ENCODE measurements around the gene IGFBP6. TPM values are rescaled to one million over a fixed set of nuclear protein-coding genes. Genes with fewer than 3 reads are reported as not detected.

The IGFBP6 gene
- total and polyA plus RNA-seq, 7 donors, result 3.0 to 444 (median 133) TPM

DNA sequence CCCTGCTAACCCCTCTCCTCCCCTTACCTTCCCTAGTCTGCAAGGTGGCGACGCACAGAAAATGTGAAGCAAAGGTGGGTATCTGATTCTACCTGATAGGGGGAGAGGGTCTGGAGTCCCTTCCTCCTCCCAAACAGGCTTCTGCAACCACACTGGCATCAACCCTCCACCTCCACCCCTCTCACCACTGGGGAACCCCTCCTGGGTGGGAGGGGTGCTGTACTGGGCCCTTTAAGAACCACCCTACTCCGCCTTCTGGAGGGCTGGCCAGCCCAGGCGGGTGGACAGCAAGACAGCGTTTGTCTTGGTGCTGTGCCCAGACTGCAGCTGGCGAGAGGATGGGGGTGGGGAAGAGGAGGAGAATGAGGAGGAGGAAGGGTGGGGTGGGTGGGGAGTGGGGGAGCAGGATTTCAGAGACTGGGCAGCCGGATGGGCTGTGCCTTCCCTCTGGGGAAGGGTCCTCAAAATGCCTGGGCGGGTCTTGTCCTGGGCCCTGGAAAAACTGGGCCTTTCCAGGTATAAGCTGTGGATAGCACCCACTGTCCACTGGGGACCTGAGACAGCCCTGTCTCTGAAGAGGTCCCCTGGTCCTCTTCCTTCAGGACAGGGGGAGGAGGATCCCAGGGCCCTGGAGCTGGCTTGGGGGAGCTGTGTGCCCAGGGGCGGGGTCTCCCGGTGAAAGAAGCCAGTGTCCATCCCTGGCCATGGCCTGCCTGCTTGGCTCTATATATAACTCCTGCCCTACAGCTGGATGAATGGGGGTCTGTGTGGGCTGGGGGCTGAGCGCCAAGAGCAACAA, 44.8 kb upstream of the IGFBP6 start:
- intact Hi-C loops (cut with DNase I), result loop anchor here (5.0 kb wide), 1 partner anchor 450 kb away; the partner anchor contains the start of gene TARBP2
- 30 to 56% methylated on average over 11 of the region's 11 CpGs for WGBS, 2 donors
- peak; percentile 97 for DNase-seq

DNA sequence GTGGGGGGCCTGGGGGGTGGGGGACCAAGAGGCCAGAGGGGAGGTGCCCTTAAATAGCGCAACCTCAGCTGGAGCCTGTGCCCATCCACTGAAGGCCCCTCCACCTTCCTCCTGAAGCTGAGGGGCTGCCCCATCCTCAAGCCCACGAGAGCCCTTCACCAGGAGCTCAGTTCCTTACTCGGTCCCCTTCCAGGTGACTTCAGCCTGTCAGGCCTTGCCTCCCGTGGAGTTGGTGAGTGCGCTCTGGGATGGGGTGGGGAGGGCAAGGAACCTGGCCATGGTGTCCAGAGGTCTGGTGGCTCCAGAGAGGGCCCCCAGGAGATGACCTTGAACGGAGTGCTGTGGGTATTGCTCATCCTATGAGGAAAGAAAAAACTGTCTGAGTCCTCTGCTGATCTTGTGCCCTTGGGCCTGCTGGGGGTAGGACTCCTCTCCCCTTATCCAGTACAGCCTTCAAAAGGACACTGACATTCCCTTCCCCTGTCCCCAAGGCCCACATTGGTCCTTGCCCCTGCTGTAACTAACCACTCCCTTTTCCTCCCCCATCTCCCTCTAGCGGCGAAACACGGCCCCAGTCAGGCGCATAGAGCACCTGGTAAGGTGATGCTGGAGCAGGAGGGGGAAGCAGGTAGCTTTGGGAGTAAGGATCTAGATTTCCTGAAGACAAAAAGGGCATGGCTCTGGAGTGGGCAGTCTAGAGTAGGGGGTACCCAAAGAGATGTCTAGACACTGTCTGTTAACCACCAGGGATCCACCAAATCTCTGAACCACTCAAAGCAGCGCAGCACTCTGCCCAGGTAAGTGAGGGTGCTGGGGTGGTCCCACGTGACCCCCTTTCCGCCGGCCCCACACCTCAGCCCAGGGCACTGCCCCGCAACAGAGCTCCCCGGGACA, 44.0 kb upstream of the IGFBP6 start:
- no peaks in the 10 kb centered on the region for H3K9me3 ChIP-seq
- DNase-seq, result peak; percentile 83
- intact Hi-C loops (cut with DNase I), result loop anchor here (5.0 kb wide), 1 partner anchor 449 kb away; the partner anchor contains the start of gene TARBP2
- H3K27me3 ChIP-seq, result no peaks in the 10 kb centered on the region
- peak overlapping the region; percentile 97 to 100 (median 98) for H3K27ac ChIP-seq
- WGBS, 2 donors, result 16 to 32% methylated on average over 16 of the region's 16 CpGs
- TF ChIP-seq, protein P1, sequence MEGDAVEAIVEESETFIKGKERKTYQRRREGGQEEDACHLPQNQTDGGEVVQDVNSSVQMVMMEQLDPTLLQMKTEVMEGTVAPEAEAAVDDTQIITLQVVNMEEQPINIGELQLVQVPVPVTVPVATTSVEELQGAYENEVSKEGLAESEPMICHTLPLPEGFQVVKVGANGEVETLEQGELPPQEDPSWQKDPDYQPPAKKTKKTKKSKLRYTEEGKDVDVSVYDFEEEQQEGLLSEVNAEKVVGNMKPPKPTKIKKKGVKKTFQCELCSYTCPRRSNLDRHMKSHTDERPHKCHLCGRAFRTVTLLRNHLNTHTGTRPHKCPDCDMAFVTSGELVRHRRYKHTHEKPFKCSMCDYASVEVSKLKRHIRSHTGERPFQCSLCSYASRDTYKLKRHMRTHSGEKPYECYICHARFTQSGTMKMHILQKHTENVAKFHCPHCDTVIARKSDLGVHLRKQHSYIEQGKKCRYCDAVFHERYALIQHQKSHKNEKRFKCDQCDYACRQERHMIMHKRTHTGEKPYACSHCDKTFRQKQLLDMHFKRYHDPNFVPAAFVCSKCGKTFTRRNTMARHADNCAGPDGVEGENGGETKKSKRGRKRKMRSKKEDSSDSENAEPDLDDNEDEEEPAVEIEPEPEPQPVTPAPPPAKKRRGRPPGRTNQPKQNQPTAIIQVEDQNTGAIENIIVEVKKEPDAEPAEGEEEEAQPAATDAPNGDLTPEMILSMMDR (IDR thresholded peaks at IDR 0.05), result peak; percentile 64 to 83 (median 77)
- TF ChIP-seq POLR2A (IDR thresholded peaks at IDR 0.05), result no peak
- no peak for TF ChIP-seq EP300 (IDR thresholded peaks at IDR 0.05)
- peak in 2 of 4 donors; percentile 4 to 24 for TF ChIP-seq POLR2AphosphoS5 (IDR thresholded peaks at IDR 0.05)
- peaks cover 0 to 71% (median 68%) of the 10 kb centered on the region in 4 donors for H3K4me1 ChIP-seq
- peak overlapping the region; percentile 45 to 74 (median 61) for H3K4me3 ChIP-seq
- H3K36me3 ChIP-seq, result peaks cover 0 to 43% (median 2%) of the 10 kb centered on the region in 4 donors

More for the DNA sequence above, 44.8 kb upstream of the IGFBP6 start:
- peaks cover 0 to 80% (median 76%) of the 10 kb centered on the region in 4 donors for H3K4me1 ChIP-seq
- H3K36me3 ChIP-seq, result peaks cover 0 to 34% (median under 1%) of the 10 kb centered on the region in 4 donors
- H3K9me3 ChIP-seq, result no peaks in the 10 kb centered on the region
- TF ChIP-seq POLR2AphosphoS5 (IDR thresholded peaks at IDR 0.05), result peak; percentile 49 to 81 (median 62)
- no peak for TF ChIP-seq EP300 (IDR thresholded peaks at IDR 0.05)
- TF ChIP-seq, protein P1 (IDR thresholded peaks at IDR 0.05), result peak in 1 of 4 experiments; percentile 12
- peak overlapping the region; percentile 97 to 100 (median 98) for H3K27ac ChIP-seq
- no peaks in the 10 kb centered on the region for H3K27me3 ChIP-seq
- H3K4me3 ChIP-seq, result peak overlapping the region; percentile 51 to 74 (median 61)

DNA sequence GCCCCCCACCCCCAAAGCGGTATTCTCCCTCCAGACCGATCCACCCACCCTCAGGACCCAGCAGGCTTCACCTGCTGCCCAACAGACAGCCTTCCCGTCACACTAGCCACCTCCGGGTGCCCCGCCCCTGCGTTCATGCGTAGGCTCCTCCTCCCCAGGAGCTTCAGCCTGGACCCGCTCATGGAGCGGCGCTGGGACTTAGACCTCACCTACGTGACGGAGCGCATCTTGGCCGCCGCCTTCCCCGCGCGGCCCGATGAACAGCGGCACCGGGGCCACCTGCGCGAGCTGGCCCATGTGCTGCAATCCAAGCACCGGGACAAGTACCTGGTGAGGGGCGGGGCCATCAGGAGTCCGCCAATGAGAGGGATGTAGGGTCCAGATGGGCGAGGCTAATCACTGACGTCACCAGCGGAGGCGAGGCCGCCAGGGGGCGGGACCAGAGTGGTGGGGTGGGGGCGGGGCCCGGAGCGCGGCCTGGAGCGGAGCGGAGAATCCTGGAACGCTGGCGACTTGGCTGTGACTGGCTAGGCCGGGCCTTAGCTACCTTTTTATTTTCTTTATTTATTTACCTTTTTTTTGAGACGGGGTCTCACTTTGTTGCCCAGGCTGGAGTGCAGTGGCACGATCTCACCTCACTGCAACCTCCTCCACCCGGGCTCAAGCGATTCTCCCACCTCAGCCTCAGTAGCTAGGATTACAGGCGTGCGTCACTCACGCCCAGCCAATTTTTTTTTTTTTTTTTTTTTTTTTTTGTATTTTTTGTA, 43.2 kb upstream of the IGFBP6 start:
- Histone ChIP-seq H3K9me3 (no peaks in the 10 kb centered on the region), H3K4me3 (peak overlapping the region; percentile 45 to 74 (median 61)), H3K36me3 (peaks cover 0 to 50% (median 3%) of the 10 kb centered on the region in 4 donors), H3K4me1 (peaks cover 0 to 66% (median 60%) of the 10 kb centered on the region in 4 donors), H3K27me3 (no peaks in the 10 kb centered on the region), H3K27ac (peak overlapping the region; percentile 97 to 100 (median 98))
- DNase-seq, result peak; percentile 98
- intact Hi-C loops (cut with DNase I), result loop anchor here (5.0 kb wide), 1 partner anchor 448 kb away; the partner anchor contains the start of gene TARBP2
- WGBS, 2 donors, result 3 to 5% methylated on average over 48 of the region's 48 CpGs
- TF ChIP-seq POLR2A (IDR thresholded peaks at IDR 0.05) (peak in 1 of 2 donors; percentile 44), EP300 (IDR thresholded peaks at IDR 0.05) (no peak), POLR2AphosphoS5 (IDR thresholded peaks at IDR 0.05) (peak; percentile 80 to 89 (median 84))
- TF ChIP-seq, protein P1 (IDR thresholded peaks at IDR 0.05), result no peak

Data from sigmoid colon (tissue), 7 donors.